ENCODE data around the gene FAM83G.

DNA sequence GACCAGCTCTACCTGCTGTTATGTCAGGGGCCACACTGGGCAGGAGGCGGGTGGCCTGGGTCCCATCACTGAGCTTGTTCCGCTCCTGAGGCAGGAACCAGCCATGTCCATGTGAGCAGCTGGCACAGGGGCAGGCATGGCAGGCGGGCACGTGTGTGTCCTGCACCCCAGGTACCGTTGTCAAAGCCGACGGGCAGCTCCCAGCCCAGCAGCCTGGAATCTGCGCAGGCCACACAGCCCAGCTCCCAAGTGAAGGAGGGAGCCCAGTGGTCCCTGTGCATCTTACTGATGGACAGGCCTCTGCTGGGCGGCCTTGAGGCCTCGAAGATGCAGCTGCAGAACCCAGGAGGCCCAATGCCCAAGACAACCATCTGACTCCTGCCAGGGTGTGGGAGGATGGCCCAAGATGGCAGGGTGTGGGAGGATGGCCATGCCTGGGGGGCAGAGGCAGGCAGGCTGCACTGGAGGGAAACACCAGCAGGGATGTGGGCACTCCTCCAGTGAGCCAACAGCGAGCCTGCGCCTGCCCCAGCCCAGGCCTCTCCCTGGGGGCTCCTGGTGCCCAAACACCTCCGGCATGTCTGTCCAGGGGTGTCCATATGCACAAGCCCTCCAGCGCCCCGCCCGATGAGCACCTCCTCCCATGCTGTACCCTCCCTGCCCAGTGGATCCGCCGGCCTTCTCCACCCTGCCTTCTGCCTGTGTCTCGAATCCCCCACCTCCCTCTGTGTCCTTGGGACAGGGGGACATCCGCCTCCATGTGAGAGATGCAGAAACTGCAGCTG is 12.8 kb downstream of the FAM83G start:
- TF ChIP-seq JUNB (IDR thresholded peaks at IDR 0.05; ENCODE audit: unreplicated experiment) (no peak), CTCF (conservative IDR thresholded peaks at IDR 0.05; ENCODE audit: low read depth in 2 of 2) (no peak), EZH2 (IDR thresholded peaks at IDR 0.05; ENCODE audit: low read depth, unreplicated experiment) (no peak), POLR2AphosphoS5 (IDR thresholded peaks at IDR 0.05; ENCODE audit: low read depth) (no peak)
- TF ChIP-seq, protein P1, sequence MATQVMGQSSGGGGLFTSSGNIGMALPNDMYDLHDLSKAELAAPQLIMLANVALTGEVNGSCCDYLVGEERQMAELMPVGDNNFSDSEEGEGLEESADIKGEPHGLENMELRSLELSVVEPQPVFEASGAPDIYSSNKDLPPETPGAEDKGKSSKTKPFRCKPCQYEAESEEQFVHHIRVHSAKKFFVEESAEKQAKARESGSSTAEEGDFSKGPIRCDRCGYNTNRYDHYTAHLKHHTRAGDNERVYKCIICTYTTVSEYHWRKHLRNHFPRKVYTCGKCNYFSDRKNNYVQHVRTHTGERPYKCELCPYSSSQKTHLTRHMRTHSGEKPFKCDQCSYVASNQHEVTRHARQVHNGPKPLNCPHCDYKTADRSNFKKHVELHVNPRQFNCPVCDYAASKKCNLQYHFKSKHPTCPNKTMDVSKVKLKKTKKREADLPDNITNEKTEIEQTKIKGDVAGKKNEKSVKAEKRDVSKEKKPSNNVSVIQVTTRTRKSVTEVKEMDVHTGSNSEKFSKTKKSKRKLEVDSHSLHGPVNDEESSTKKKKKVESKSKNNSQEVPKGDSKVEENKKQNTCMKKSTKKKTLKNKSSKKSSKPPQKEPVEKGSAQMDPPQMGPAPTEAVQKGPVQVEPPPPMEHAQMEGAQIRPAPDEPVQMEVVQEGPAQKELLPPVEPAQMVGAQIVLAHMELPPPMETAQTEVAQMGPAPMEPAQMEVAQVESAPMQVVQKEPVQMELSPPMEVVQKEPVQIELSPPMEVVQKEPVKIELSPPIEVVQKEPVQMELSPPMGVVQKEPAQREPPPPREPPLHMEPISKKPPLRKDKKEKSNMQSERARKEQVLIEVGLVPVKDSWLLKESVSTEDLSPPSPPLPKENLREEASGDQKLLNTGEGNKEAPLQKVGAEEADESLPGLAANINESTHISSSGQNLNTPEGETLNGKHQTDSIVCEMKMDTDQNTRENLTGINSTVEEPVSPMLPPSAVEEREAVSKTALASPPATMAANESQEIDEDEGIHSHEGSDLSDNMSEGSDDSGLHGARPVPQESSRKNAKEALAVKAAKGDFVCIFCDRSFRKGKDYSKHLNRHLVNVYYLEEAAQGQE (IDR thresholded peaks at IDR 0.05; ENCODE audit: unreplicated experiment): no peak
